ENCODE data around the gene ADPRH.
"Not testable (repeated sequence)": the region's sequence is repeated elsewhere in the genome, so short reads cannot be mapped to it uniquely, and the experiment has no call there.

ADPRH gene

GRCh38 chr3:119560160-119560559, 19.1 kb upstream of the ADPRH start:
- DNase-seq = no peak

DNA sequence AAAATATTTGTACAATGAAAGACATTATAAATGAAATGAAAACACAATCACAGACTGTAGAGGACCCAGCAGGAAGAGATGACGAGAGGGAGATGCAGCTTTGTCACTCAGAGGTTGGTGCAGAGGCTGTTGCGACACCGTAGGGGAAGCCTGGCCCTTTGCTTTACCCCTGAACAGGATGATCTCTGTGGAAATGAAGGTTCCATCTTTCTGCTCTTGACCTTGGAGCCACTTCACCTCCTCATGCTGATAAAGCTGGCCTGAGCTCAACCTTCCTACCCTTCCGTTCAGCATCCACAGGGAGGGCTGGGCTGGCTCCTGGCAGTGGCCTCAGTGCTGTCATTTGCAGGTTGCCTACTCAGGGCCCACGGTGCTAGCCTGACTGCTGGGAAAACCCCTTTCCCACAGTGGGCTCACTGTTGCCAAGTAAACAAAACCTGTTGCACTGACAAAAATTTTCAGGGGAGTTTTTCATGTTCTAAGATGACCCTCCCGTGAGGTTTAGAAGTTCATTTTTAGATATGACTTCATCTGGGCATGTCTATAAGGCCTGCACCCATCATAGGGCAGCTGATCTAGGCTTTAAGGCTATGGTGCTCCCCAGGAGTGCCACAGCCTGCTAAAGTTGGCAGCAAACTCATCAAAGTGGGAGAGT, 16.9 kb upstream of the ADPRH start:
- DNase-seq = no peak

DNA sequence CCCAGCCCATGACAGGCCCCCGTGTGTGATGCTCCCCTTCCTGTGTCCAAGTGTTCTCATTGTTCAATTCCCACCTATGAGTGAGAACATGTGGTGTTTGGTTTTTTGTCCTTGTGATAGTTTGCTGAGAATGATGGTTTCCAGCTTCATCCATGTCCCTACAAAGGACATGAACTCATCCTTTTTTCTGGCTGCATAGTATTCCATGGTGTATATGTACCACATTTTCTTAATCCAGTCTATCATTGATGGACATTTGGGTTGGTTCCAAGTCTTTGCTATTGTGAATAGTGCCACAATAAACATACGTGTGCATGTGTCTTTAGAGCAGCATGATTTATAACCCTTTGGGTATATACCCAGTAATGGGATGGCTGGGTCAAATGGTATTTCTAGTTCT, 16.0 kb upstream of the ADPRH start:
- not testable (repeated sequence) for DNase-seq

GRCh38 chr3:119569156-119569555, 10.1 kb upstream of the ADPRH start:
- no peak for DNase-seq

DNA sequence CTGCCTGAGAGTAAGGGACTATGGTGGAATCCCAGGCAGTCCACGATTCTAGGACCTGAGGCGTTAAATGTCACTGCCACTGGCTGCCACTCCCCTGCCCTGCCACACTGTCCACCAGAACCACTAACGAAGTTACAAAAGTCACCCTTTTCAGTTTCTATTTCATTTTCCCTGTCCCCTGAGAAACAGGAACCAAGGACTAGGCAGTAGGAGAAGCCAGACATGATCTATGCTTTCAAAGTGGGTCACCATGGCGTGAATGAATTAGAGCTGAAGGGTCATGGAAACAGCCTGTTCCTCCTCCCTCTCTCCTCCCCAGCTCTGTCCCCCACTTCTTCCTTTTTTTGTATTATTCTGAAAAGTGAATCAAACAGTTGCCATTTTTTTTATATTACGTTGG, 9.1 kb upstream of the ADPRH start:
- no peak for DNase-seq

- no peak for DNase-seq
Measured at GRCh38 chr3:119571230-119571629, 8.1 kb upstream of the ADPRH start.

- DNase-seq = no peak
Measured at GRCh38 chr3:119571688-119572087, 7.6 kb upstream of the ADPRH start.

DNA sequence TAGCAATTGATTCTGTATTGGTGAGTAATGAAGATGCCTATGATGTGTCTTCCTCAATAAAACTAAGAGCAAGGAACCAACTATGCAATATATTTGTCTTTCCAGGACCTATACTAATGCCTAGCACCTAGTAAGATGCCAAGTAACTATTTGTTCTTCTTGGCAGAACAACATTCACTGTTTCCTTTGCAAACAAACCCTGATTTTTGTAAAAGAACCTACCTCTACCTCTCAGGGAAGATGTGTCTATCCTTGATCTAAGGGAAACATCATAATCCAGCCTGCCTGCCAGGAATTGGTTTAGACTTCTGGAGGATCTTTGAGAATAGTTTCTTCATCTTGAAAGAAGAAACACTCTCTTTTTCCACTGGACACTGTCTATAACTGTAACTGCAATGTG, 3.8 kb upstream of the ADPRH start:
- no peak for DNase-seq

DNA sequence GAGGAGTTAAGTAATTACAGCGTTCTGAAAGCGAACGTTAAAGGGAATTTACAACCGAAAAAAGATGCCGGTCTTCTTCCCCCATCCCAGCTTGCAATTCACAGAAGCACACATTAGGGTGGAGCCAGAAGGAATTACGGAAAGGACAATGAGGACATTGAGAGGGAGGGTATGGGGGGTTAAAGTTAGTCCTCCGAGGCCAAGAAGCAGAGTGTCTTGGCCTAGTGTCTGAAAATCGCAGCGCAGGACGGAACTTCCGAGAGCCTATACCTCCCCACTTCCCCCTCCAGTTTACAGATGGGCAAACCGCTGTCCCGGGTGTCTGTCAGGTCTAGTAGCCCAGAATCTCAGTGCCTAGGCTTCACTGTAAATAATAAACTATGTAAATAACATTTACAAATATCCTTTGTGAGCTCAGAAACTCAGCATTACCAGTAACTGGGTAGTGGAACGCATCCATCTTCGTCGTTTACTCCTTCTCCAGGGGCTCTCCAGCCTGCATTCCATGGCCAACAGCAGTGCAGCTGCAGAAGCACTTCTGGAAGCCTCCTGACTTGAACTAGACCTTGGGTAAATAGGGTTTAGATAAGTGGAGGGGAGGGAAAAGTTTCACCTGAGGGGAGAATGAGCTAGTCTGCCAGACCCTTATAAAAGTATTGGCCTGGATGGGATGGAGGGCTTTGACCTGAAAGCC, 922 bp downstream of the ADPRH start:
- no peak for DNase-seq

- DNase-seq = no peak
Measured at GRCh38 chr3:119582178-119582577, 2.9 kb downstream of the ADPRH start.

DNA sequence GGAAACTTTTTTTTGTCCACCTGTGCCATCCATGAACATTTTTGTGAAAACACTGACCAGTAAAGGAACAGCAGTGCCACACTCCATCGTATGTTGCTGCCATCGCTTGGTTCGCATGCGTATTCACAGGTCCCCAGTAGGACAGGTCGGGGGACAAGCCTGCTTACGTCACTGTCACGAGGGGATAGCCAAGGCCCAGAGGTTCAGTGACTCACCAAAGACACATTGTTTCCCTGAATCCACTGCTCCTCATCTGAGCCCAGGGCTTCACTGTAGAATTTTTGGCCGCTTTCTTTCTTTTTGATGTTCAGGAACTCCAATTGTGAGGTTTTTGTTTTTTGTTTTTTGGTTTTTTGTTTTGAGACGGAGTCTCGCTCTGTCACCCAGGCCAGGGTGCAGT, 5.9 kb downstream of the ADPRH start:
- DNase-seq = no peak

DNA sequence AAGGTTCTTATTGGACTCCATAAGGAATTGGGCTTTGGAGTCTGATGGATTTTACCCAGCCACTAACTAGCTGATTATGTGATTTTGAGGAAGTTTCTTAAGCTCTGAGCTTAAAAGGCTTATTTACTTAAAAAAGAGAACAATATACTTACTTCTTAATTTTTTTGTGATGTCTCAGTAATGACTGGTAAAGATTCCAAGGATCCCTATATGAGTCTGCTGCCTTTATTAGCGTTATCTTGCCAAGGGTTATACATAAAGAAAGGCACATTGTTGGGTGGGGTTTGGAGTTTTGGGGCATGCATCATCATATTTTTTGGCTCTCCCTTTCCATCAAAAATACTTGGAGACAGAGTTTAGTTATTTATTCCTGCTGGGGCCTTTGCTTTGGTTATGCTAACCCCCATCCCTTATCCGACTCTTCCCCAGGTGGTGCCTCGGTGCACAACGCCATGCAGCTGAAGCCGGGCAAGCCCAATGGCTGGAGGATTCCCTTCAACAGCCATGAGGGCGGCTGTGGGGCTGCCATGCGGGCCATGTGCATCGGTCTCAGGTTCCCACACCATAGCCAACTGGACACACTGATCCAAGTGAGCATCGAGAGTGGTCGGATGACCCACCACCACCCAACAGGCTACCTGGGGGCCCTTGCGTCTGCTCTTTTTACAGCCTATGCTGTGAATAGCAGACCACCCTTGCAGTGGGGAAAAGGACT, 6.7 kb downstream of the ADPRH start:
- DNase-seq = no peak

DNA sequence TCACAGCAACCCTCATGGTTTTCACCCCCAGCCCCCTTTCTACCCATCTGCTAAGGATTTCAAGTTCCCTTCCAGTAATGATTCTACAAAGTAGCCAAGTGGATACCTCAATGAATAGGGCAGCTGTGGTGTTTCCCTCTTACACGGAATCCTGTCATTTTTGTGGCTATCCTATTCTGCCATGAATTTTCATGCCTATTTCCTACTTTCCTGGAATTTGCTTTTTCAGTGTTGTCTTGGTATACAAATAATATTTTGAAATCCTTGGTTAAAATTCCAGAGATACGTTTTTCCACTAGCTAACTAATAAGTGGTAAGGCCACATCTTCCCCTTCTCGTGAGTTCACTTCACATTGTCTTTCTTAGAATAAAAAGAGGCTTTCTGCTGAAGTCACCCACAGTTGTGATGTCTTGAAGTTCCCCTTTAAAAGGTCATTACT, 7.5 kb downstream of the ADPRH start:
- DNase-seq = no peak

- DNase-seq = no peak
Measured at GRCh38 chr3:119588112-119588511, 8.8 kb downstream of the ADPRH start.

GRCh38 chr3:119589102-119589773, 9.9 kb downstream of the ADPRH start:
- DNase-seq = no peak

DNA sequence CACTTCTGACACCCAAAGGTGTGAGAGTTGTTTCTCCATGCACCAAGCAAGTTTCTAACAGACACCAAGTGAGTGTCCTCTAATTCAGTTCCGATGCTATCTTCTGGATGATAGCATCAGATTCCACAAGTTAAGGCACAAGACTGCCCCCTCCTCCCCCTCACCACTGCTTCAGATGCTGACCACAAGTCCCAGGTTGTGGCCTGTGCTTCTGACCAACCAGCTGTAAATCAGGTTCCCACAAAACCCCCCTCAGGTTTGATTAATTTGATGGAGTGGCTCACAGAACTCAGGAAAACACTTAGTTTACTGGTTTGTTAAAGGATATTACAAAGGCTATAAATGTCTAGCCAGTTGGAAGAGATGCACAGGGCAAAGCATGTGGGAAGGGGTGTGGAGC, 11.4 kb downstream of the ADPRH start:
- no peak for DNase-seq

GRCh38 chr3:119592861-119593260, 13.6 kb downstream of the ADPRH start:
- DNase-seq = no peak

DNA sequence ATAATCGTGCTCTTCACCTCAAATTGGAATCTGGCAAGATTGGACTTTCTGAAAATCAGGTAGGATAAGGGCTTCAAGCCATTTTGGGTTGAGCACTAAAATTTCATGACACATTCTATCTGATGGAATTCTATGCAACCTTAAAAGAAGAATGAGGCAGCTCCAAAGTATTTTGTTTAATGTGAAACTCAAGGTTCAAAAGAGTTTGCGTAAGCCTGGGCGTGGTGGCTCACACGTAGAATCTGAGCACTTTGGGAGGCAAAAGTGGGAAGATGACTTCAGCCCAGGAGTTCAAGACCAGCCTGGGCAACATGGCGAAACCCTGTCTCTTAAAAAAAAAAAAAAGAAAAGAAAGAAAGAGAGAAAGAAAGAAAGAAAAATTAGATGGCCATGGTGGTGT, 14.8 kb downstream of the ADPRH start:
- no peak for DNase-seq

GRCh38 chr3:119594929-119595328, 15.6 kb downstream of the ADPRH start:
- DNase-seq = not testable (repeated sequence)

- no peak for DNase-seq
Measured at GRCh38 chr3:119595639-119596334, 16.5 kb downstream of the ADPRH start.

GRCh38 chr3:119596398-119596797, 17.1 kb downstream of the ADPRH start:
- no peak for DNase-seq

DNA sequence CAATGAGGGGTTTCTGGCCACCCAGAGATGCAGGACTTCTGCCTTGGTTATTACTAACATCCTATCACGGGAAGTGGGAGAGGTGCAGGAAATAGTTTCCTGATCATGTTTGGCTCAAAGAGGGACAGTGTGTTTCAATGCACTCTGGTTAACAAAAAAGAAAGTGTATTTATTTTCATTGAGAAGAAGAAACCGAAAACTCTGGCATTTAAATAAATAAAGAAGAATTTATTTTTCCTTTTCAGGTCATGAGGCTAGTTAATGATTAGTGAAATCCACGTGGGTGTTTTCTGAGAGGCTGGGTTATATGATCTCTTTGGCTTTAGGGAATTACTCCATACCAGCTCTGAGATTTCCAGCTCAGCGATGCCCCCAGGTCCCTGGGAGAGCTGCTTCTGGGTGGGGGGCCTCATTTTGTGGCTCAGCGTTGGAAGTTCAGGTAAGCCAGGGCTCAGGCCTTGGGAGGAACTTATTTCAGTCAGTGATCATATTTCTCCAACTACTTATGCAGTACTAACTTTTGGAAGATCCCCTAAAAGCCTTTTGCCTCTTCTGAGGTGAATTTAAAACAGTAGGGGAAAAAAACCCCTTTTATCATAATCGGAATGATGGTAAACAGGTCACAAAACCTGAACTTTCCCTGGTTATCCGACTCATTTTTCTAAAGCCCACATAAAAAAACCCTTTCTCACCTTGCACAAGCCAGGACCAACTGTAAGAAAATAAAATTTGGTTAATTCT, 18.4 kb downstream of the ADPRH start, which contains the start of gene PLA1A:
Gene PLA1A (plus strand): TSS at position 338 of the 741 bp plus-strand sequence. CDS start 29 bp downstream, at position 367.
- DNase-seq = no peak
